ENCODE measurements around the gene SLC7A6.

SLC7A6 gene

GRCh38 chr16:68332411-68333121 is 68.2 kb downstream of the SLC7A6 start:
- H3K4ac ChIP-seq (ENCODE audit: low read depth in 1 of 2, low read length in 2 of 2): peak overlapping the region; percentile 9 to 57
- H2AFZ ChIP-seq (ENCODE audit: low read depth, low read length): no peak overlapping the region
- no peaks in the 10 kb centered on the region for H3K27me3 ChIP-seq (ENCODE audit: control insufficient read depth in 1 of 2, insufficient read depth in 1 of 2, low read length in 2 of 2)
- no peak overlapping the region for H2BK5ac ChIP-seq (ENCODE audit: low read depth, low read length, poor library complexity, severe bottlenecking)
- H3K9ac ChIP-seq (ENCODE audit: low read length): peak overlapping the region; percentile 63
- H3K4me2 ChIP-seq (ENCODE audit: low read length, poor library complexity, severe bottlenecking): no peak overlapping the region
- no peak overlapping the region for H3K14ac ChIP-seq (ENCODE audit: low read length in 2 of 2)
- peak overlapping the region; percentile 53 for H4K91ac ChIP-seq (ENCODE audit: low read length)
- H3K23ac ChIP-seq (ENCODE audit: low read length in 2 of 2): no peak overlapping the region
- H3K27ac ChIP-seq (ENCODE audit: low read length, poor library complexity, severe bottlenecking): peak overlapping the region; percentile 30
- DNase-seq: peak; percentile 80
- H2AK5ac ChIP-seq (ENCODE audit: low read length, severe bottlenecking): no peak overlapping the region
- H2BK15ac ChIP-seq (ENCODE audit: low read depth, poor library complexity, severe bottlenecking): no peak overlapping the region
- no peak overlapping the region for H2BK120ac ChIP-seq (ENCODE audit: low read depth, low read length)
- H2BK12ac ChIP-seq (ENCODE audit: low read length in 2 of 2): peak overlapping the region in 1 of 2 experiments; percentile 61
- peaks cover 6% of the 10 kb centered on the region for H3K79me1 ChIP-seq (replicated peaks; ENCODE audit: low read length, poor library complexity, severe bottlenecking)
- H3K18ac ChIP-seq (ENCODE audit: low read depth in 1 of 2, low read length in 2 of 2): peak overlapping the region; percentile 75 to 79
- peak overlapping the region; percentile 80 for H4K8ac ChIP-seq (ENCODE audit: low read length)
- H3K36me3 ChIP-seq (ENCODE audit: control insufficient read depth in 1 of 2, insufficient read depth in 2 of 2, low read depth in 1 of 2, low read length in 2 of 2): peaks cover 15 to 18% of the 10 kb centered on the region in 2 experiments
- peaks cover 6% of the 10 kb centered on the region for H3K4me1 ChIP-seq (ENCODE audit: control insufficient read depth, insufficient read depth, low read depth, low read length)
- 18% methylated on average over 5 of the region's 7 CpGs for WGBS
- no peak overlapping the region for H3K4me3 ChIP-seq (ENCODE audit: insufficient read depth in 1 of 2, low read depth in 1 of 2, low read length in 2 of 2)
- no peaks in the 10 kb centered on the region for H3K9me3 ChIP-seq (ENCODE audit: control insufficient read depth, low read length)

GRCh38 chr16:68335175-68335574 is 70.8 kb downstream of the SLC7A6 start:
- no peak for DNase-seq

GRCh38 chr16:68338326-68339119 is 74.2 kb downstream of the SLC7A6 start:
- Histone ChIP-seq H3K4ac (ENCODE audit: low read depth in 1 of 2, low read length in 2 of 2) (no peak overlapping the region), H3K4me3 (ENCODE audit: insufficient read depth in 1 of 2, low read depth in 1 of 2, low read length in 2 of 2) (no peak overlapping the region), H3K27ac (ENCODE audit: low read length, poor library complexity, severe bottlenecking) (no peak overlapping the region), H2BK15ac (ENCODE audit: low read depth, poor library complexity, severe bottlenecking) (no peak overlapping the region), H4K91ac (ENCODE audit: low read length) (no peak overlapping the region), H2AFZ (ENCODE audit: low read depth, low read length) (no peak overlapping the region), H3K27me3 (ENCODE audit: control insufficient read depth in 1 of 2, insufficient read depth in 1 of 2, low read length in 2 of 2) (no peaks in the 10 kb centered on the region), H4K8ac (ENCODE audit: low read length) (no peak overlapping the region), H3K9ac (ENCODE audit: low read length) (no peak overlapping the region), H3K18ac (ENCODE audit: low read depth in 1 of 2, low read length in 2 of 2) (no peak overlapping the region), H3K36me3 (ENCODE audit: control insufficient read depth in 1 of 2, insufficient read depth in 2 of 2, low read depth in 1 of 2, low read length in 2 of 2) (peaks cover 44 to 58% of the 10 kb centered on the region in 2 experiments), H2BK120ac (ENCODE audit: low read depth, low read length) (no peak overlapping the region), H2BK12ac (ENCODE audit: low read length in 2 of 2) (no peak overlapping the region), H2AK5ac (ENCODE audit: low read length, severe bottlenecking) (no peak overlapping the region), H3K4me1 (ENCODE audit: control insufficient read depth, insufficient read depth, low read depth, low read length) (peaks cover 4% of the 10 kb centered on the region), H3K23ac (ENCODE audit: low read length in 2 of 2) (no peak overlapping the region), H3K14ac (ENCODE audit: low read length in 2 of 2) (no peak overlapping the region), H2BK5ac (ENCODE audit: low read depth, low read length, poor library complexity, severe bottlenecking) (no peak overlapping the region), H3K4me2 (ENCODE audit: low read length, poor library complexity, severe bottlenecking) (no peak overlapping the region), H3K79me1 (replicated peaks; ENCODE audit: low read length, poor library complexity, severe bottlenecking) (peaks cover 2% of the 10 kb centered on the region), H3K9me3 (ENCODE audit: control insufficient read depth, low read length) (no peaks in the 10 kb centered on the region)
- DNase-seq: no peak
- WGBS: 98% methylated on average over 15 of the region's 16 CpGs

More at GRCh38 chr16:68335175-68335574, 70.8 kb downstream of the SLC7A6 start:
- Histone ChIP-seq H3K4me3 (ENCODE audit: insufficient read depth in 1 of 2, low read depth in 1 of 2, low read length in 2 of 2) (no peak overlapping the region), H3K23ac (ENCODE audit: low read length in 2 of 2) (no peak overlapping the region), H2BK15ac (ENCODE audit: low read depth, poor library complexity, severe bottlenecking) (no peak overlapping the region), H4K8ac (ENCODE audit: low read length) (no peak overlapping the region), H3K18ac (ENCODE audit: low read depth in 1 of 2, low read length in 2 of 2) (no peak overlapping the region), H4K91ac (ENCODE audit: low read length) (no peak overlapping the region), H3K14ac (ENCODE audit: low read length in 2 of 2) (no peak overlapping the region), H3K27me3 (ENCODE audit: control insufficient read depth in 1 of 2, insufficient read depth in 1 of 2, low read length in 2 of 2) (no peaks in the 10 kb centered on the region), H2AFZ (ENCODE audit: low read depth, low read length) (no peak overlapping the region), H3K9ac (ENCODE audit: low read length) (peak overlapping the region; percentile 68), H3K4me1 (ENCODE audit: control insufficient read depth, insufficient read depth, low read depth, low read length) (peaks cover 6% of the 10 kb centered on the region), H3K4me2 (ENCODE audit: low read length, poor library complexity, severe bottlenecking) (no peak overlapping the region), H2BK5ac (ENCODE audit: low read depth, low read length, poor library complexity, severe bottlenecking) (no peak overlapping the region), H2BK120ac (ENCODE audit: low read depth, low read length) (no peak overlapping the region), H3K36me3 (ENCODE audit: control insufficient read depth in 1 of 2, insufficient read depth in 2 of 2, low read depth in 1 of 2, low read length in 2 of 2) (peaks cover 36 to 38% of the 10 kb centered on the region in 2 experiments), H3K9me3 (ENCODE audit: control insufficient read depth, low read length) (no peaks in the 10 kb centered on the region), H3K4ac (ENCODE audit: low read depth in 1 of 2, low read length in 2 of 2) (no peak overlapping the region), H3K79me1 (replicated peaks; ENCODE audit: low read length, poor library complexity, severe bottlenecking) (peaks cover 4% of the 10 kb centered on the region), H3K27ac (ENCODE audit: low read length, poor library complexity, severe bottlenecking) (no peak overlapping the region), H2BK12ac (ENCODE audit: low read length in 2 of 2) (no peak overlapping the region), H2AK5ac (ENCODE audit: low read length, severe bottlenecking) (no peak overlapping the region)
- 92% methylated on average over 4 of the region's 5 CpGs for WGBS

- no peak overlapping the region for H3K4ac ChIP-seq (ENCODE audit: low read depth in 1 of 2, low read length in 2 of 2)
- DNase-seq: no peak
- H2BK12ac ChIP-seq (ENCODE audit: low read length in 2 of 2): no peak overlapping the region
- H3K23ac ChIP-seq (ENCODE audit: low read length in 2 of 2): no peak overlapping the region
- H3K9ac ChIP-seq (ENCODE audit: low read length): no peak overlapping the region
- no peak overlapping the region for H2AK5ac ChIP-seq (ENCODE audit: low read length, severe bottlenecking)
- H3K9me3 ChIP-seq (ENCODE audit: control insufficient read depth, low read length): no peaks in the 10 kb centered on the region
- no peak overlapping the region for H3K4me3 ChIP-seq (ENCODE audit: insufficient read depth in 1 of 2, low read depth in 1 of 2, low read length in 2 of 2)
- H3K36me3 ChIP-seq (ENCODE audit: control insufficient read depth in 1 of 2, insufficient read depth in 2 of 2, low read depth in 1 of 2, low read length in 2 of 2): peaks cover 48 to 64% of the 10 kb centered on the region in 2 experiments
- H2BK15ac ChIP-seq (ENCODE audit: low read depth, poor library complexity, severe bottlenecking): no peak overlapping the region
- peaks cover 4% of the 10 kb centered on the region for H3K4me1 ChIP-seq (ENCODE audit: control insufficient read depth, insufficient read depth, low read depth, low read length)
- no peak overlapping the region for H4K8ac ChIP-seq (ENCODE audit: low read length)
- peaks cover 2% of the 10 kb centered on the region for H3K79me1 ChIP-seq (replicated peaks; ENCODE audit: low read length, poor library complexity, severe bottlenecking)
- H2AFZ ChIP-seq (ENCODE audit: low read depth, low read length): no peak overlapping the region
- H2BK120ac ChIP-seq (ENCODE audit: low read depth, low read length): no peak overlapping the region
- no peaks in the 10 kb centered on the region for H3K27me3 ChIP-seq (ENCODE audit: control insufficient read depth in 1 of 2, insufficient read depth in 1 of 2, low read length in 2 of 2)
- WGBS: 96% methylated on average over 13 of the region's 13 CpGs
- no peak overlapping the region for H3K4me2 ChIP-seq (ENCODE audit: low read length, poor library complexity, severe bottlenecking)
- H4K91ac ChIP-seq (ENCODE audit: low read length): no peak overlapping the region
- H2BK5ac ChIP-seq (ENCODE audit: low read depth, low read length, poor library complexity, severe bottlenecking): no peak overlapping the region
- H3K27ac ChIP-seq (ENCODE audit: low read length, poor library complexity, severe bottlenecking): no peak overlapping the region
- no peak overlapping the region for H3K18ac ChIP-seq (ENCODE audit: low read depth in 1 of 2, low read length in 2 of 2)
- no peak overlapping the region for H3K14ac ChIP-seq (ENCODE audit: low read length in 2 of 2)
Observed at GRCh38 chr16:68339214-68339613, 74.9 kb downstream of the SLC7A6 start.
